ENCODE results near the gene TTC14.

- TF ChIP-seq CTCF (IDR thresholded peaks at IDR 0.05) (no peak), POLR2A (IDR thresholded peaks at IDR 0.05) (no peak), EP300 (IDR thresholded peaks at IDR 0.05; ENCODE audit: low read depth) (no peak), POLR2AphosphoS5 (IDR thresholded peaks at IDR 0.05) (no peak)
Observed at GRCh38 chr3:180633722-180634121, 31.8 kb downstream of the TTC14 start.
